AG09319 (cell line): ENCODE measurements around the gene SEMA4C.
A peak's percentile ranks its signal among the peaks of the same experiment; 100 is the strongest.

Source experiments
- DNase-seq: peaks from one replicate; pipeline ENCODE4 v3.0.0-alpha.2; 2010; ENCODE audit warnings: low read depth; ENCODE audit errors: extremely low read depth
- CTCF ChIP-seq: IDR thresholded peaks from 2 replicates; pipeline ENCODE4 v1.5.1; 2011; ENCODE audit warnings: low read depth, mild to moderate bottlenecking, inconsistent platforms, low read length, moderate library complexity

The SEMA4C gene

GRCh38 chr2:96859681-96860064 is 10.2 kb downstream of the SEMA4C start:
- TF ChIP-seq CTCF: no peak
- DNase-seq: no peak

GRCh38 chr2:96859099-96859649 is 10.7 kb downstream of the SEMA4C start:
- DNase-seq: no peak
- no peak for TF ChIP-seq CTCF

GRCh38 chr2:96857667-96858372 is 12.1 kb downstream of the SEMA4C start, which contains the start of gene ANKRD39:
Gene ANKRD39, minus strand, starts transcription at chr2:96858016. Its CDS starts 29 bp downstream, at chr2:96857987.
- peak; percentile 97 for DNase-seq
- TF ChIP-seq CTCF: peak; percentile 67

- no peak for DNase-seq
- no peak for TF ChIP-seq CTCF
Observed at GRCh38 chr2:96856776-96857666, 12.9 kb downstream of the SEMA4C start.

- TF ChIP-seq CTCF: no peak
- no peak for DNase-seq
Observed at GRCh38 chr2:96853321-96853720, 16.6 kb downstream of the SEMA4C start.

- TF ChIP-seq CTCF: no peak
- no peak for DNase-seq
Observed at GRCh38 chr2:96852667-96853066, 17.2 kb downstream of the SEMA4C start.

- TF ChIP-seq CTCF: no peak
Observed at GRCh38 chr2:96848264-96848663, 21.6 kb downstream of the SEMA4C start.

More at GRCh38 chr2:96848264-96848663, 21.6 kb downstream of the SEMA4C start:
- DNase-seq: no peak
